Islet precursor cell (in vitro differentiated cells): ENCODE measurements around the gene FAM78A.
"Not testable (repeated sequence)": the region's sequence is repeated elsewhere in the genome, so short reads cannot be mapped to it uniquely, and the experiment has no call there.

ENCODE experiments used
- DNase-seq: peaks from one replicate; pipeline ENCODE4 v3.0.0-alpha.2; 2018

The FAM78A gene

GRCh38 chr9:131263033-131263343 lies 13.3 kb downstream of the FAM78A start:
- not testable (repeated sequence) for DNase-seq

GRCh38 chr9:131262327-131263032 lies 13.8 kb downstream of the FAM78A start:
- no peak for DNase-seq

GRCh38 chr9:131260751-131261452 lies 15.4 kb downstream of the FAM78A start:
- no peak for DNase-seq

GRCh38 chr9:131259916-131260597 lies 16.3 kb downstream of the FAM78A start:
- peak; percentile 40 for DNase-seq

GRCh38 chr9:131259432-131259898 lies 16.8 kb downstream of the FAM78A start:
- peak; percentile 51 for DNase-seq

GRCh38 chr9:131258698-131259431 lies 17.4 kb downstream of the FAM78A start:
- peak; percentile 44 for DNase-seq

GRCh38 chr9:131258186-131258585 lies 18.1 kb downstream of the FAM78A start:
- DNase-seq: peak; percentile 43

GRCh38 chr9:131257266-131258025 lies 18.9 kb downstream of the FAM78A start:
- DNase-seq: peak; percentile 37

- peak; percentile 46 for DNase-seq
Observed at GRCh38 chr9:131255676-131256197, 20.6 kb downstream of the FAM78A start.

GRCh38 chr9:131254626-131255025 lies 21.7 kb downstream of the FAM78A start:
- DNase-seq: no peak

GRCh38 chr9:131253891-131254491 lies 22.3 kb downstream of the FAM78A start:
- DNase-seq: peak; percentile 53

- peak; percentile 46 for DNase-seq
Observed at GRCh38 chr9:131252120-131252519, 24.2 kb downstream of the FAM78A start.

- no peak for DNase-seq
Observed at GRCh38 chr9:131246618-131247017, 29.7 kb downstream of the FAM78A start.

- not testable (repeated sequence) for DNase-seq
Observed at GRCh38 chr9:131244331-131244730, 32.0 kb downstream of the FAM78A start.

- no peak for DNase-seq
Observed at GRCh38 chr9:131240047-131240921, 36.0 kb downstream of the FAM78A start.

- no peak for DNase-seq
Observed at GRCh38 chr9:131239161-131239975, 36.9 kb downstream of the FAM78A start.

- DNase-seq: peak; percentile 81
Observed at GRCh38 chr9:131238402-131239021, 37.8 kb downstream of the FAM78A start.

- peak; percentile 80 for DNase-seq
Observed at GRCh38 chr9:131237931-131238401, 38.3 kb downstream of the FAM78A start.

- no peak for DNase-seq
Observed at GRCh38 chr9:131237291-131237690, 39.0 kb downstream of the FAM78A start.
